ENCODE results near the gene SF1.

Gene SF1

GRCh38 chr11:64769283-64769682 lies 9.1 kb downstream of the SF1 start:
- TF ChIP-seq BHLHE40 (IDR thresholded peaks at IDR 0.05; ENCODE audit: borderline replicate concordance) (no peak), PKNOX1 (IDR thresholded peaks at IDR 0.05) (no peak), FOXM1 (IDR thresholded peaks at IDR 0.05; ENCODE audit: borderline replicate concordance) (no peak), SUZ12 (IDR thresholded peaks at IDR 0.05) (no peak), FOXA1 (IDR thresholded peaks at IDR 0.05) (no peak), CTBP1 (IDR thresholded peaks at IDR 0.05; ENCODE audit: borderline replicate concordance) (no peak), ARNT (IDR thresholded peaks at IDR 0.05) (no peak), L3MBTL2 (conservative IDR thresholded peaks at IDR 0.05) (no peak), FOXK2 (IDR thresholded peaks at IDR 0.05) (no peak), TARDBP (IDR thresholded peaks at IDR 0.05) (no peak), ZNF384 (IDR thresholded peaks at IDR 0.05) (no peak), SP1 (IDR thresholded peaks at IDR 0.05) (no peak), NFRKB (IDR thresholded peaks at IDR 0.05) (no peak), LEF1 (IDR thresholded peaks at IDR 0.05; ENCODE audit: borderline replicate concordance) (no peak)
- ChIA-PET CTCF (interaction anchor here (0.6 kb wide), 1 partner anchor 179 kb away, joined by 7 read pairs; no protein-coding TSS in a partner anchor), POLR2A (no interaction called here)
- no peak for DNase-seq (ENCODE audit: extremely low spot score)

GRCh38 chr11:64768300-64768694 lies 10.0 kb downstream of the SF1 start:
- ChIA-PET CTCF (interaction anchor here (0.9 kb wide), 1 partner anchor 18 kb away, joined by 3 read pairs; no protein-coding TSS in a partner anchor), POLR2A (no interaction called here)
- TF ChIP-seq NFRKB (IDR thresholded peaks at IDR 0.05) (no peak), SP1 (IDR thresholded peaks at IDR 0.05) (no peak), FOXK2 (IDR thresholded peaks at IDR 0.05) (no peak), SUZ12 (IDR thresholded peaks at IDR 0.05) (no peak), ZNF384 (IDR thresholded peaks at IDR 0.05) (no peak), ELF4 (IDR thresholded peaks at IDR 0.05) (no peak), FOXM1 (IDR thresholded peaks at IDR 0.05; ENCODE audit: borderline replicate concordance) (no peak), FOXA1 (IDR thresholded peaks at IDR 0.05) (no peak), PKNOX1 (IDR thresholded peaks at IDR 0.05) (no peak), LEF1 (IDR thresholded peaks at IDR 0.05; ENCODE audit: borderline replicate concordance) (no peak), BHLHE40 (IDR thresholded peaks at IDR 0.05; ENCODE audit: borderline replicate concordance) (no peak), L3MBTL2 (conservative IDR thresholded peaks at IDR 0.05) (no peak), CTBP1 (IDR thresholded peaks at IDR 0.05; ENCODE audit: borderline replicate concordance) (no peak), ARNT (IDR thresholded peaks at IDR 0.05) (no peak)
- no peak for DNase-seq (ENCODE audit: extremely low spot score)

- peak; percentile 63 for DNase-seq (ENCODE audit: extremely low spot score)
- TF ChIP-seq ARNT (IDR thresholded peaks at IDR 0.05) (0 out of 2 replicates have a peak, but pooled peaks have one; percentile 7), HDGF (IDR thresholded peaks at IDR 0.05; ENCODE audit: borderline replicate concordance) (0 out of 2 replicates have a peak, but pooled peaks have one; percentile 34), ELF4 (IDR thresholded peaks at IDR 0.05) (no peak)
- POLR2A ChIA-PET = no interaction called here
- CTCF ChIA-PET = interaction anchor here (0.9 kb wide), 1 partner anchor 18 kb away, joined by 3 read pairs; no protein-coding TSS in a partner anchor
These were observed 10.7 kb downstream of the SF1 start for GRCh38 chr11:64767344-64768299.

- CTCF ChIA-PET = no interaction called here
- DNase-seq (ENCODE audit: extremely low spot score) = no peak
- TF ChIP-seq SUZ12 (IDR thresholded peaks at IDR 0.05) (no peak), NFRKB (IDR thresholded peaks at IDR 0.05) (no peak), ARNT (IDR thresholded peaks at IDR 0.05) (no peak), PKNOX1 (IDR thresholded peaks at IDR 0.05) (no peak), FOXA1 (IDR thresholded peaks at IDR 0.05) (no peak), CTBP1 (IDR thresholded peaks at IDR 0.05; ENCODE audit: borderline replicate concordance) (no peak), ZNF384 (IDR thresholded peaks at IDR 0.05) (no peak), TARDBP (IDR thresholded peaks at IDR 0.05) (no peak), SP1 (IDR thresholded peaks at IDR 0.05) (no peak), L3MBTL2 (conservative IDR thresholded peaks at IDR 0.05) (no peak), BHLHE40 (IDR thresholded peaks at IDR 0.05; ENCODE audit: borderline replicate concordance) (no peak), FOXK2 (IDR thresholded peaks at IDR 0.05) (no peak), FOXM1 (IDR thresholded peaks at IDR 0.05; ENCODE audit: borderline replicate concordance) (no peak)
- POLR2A ChIA-PET = no interaction called here
These were observed 11.5 kb downstream of the SF1 start for GRCh38 chr11:64766881-64767280.

- ChIA-PET POLR2A (no interaction called here), CTCF (interaction anchor here (0.6 kb wide), 1 partner anchor 87 kb away, joined by 3 read pairs; no protein-coding TSS in a partner anchor)
- DNase-seq (ENCODE audit: extremely low spot score) = no peak
- TF ChIP-seq PKNOX1 (IDR thresholded peaks at IDR 0.05) = no peak
- no peak for TF ChIP-seq ZNF384 (IDR thresholded peaks at IDR 0.05)
- TF ChIP-seq SP1 (IDR thresholded peaks at IDR 0.05) = no peak
- no peak for TF ChIP-seq LEF1 (IDR thresholded peaks at IDR 0.05; ENCODE audit: borderline replicate concordance)
- TF ChIP-seq HDGF (IDR thresholded peaks at IDR 0.05; ENCODE audit: borderline replicate concordance) = no peak
- no peak for TF ChIP-seq TARDBP (IDR thresholded peaks at IDR 0.05)
- TF ChIP-seq ELF4 (IDR thresholded peaks at IDR 0.05) = no peak
- TF ChIP-seq NFRKB (IDR thresholded peaks at IDR 0.05) = no peak
- TF ChIP-seq ARNT (IDR thresholded peaks at IDR 0.05) = no peak
- TF ChIP-seq SUZ12 (IDR thresholded peaks at IDR 0.05) = no peak
- no peak for TF ChIP-seq FOXK2 (IDR thresholded peaks at IDR 0.05)
- no peak for TF ChIP-seq FOXM1 (IDR thresholded peaks at IDR 0.05; ENCODE audit: borderline replicate concordance)
- TF ChIP-seq L3MBTL2 (conservative IDR thresholded peaks at IDR 0.05) = no peak
- no peak for TF ChIP-seq BHLHE40 (IDR thresholded peaks at IDR 0.05; ENCODE audit: borderline replicate concordance)
- no peak for TF ChIP-seq FOXA1 (IDR thresholded peaks at IDR 0.05)
- TF ChIP-seq CTBP1 (IDR thresholded peaks at IDR 0.05; ENCODE audit: borderline replicate concordance) = no peak
These were observed 12.3 kb downstream of the SF1 start for GRCh38 chr11:64765851-64766665.
